Aorta (tissue), 5 donors: ENCODE measurements around the gene TMUB2. TPM values are rescaled to one million over a fixed set of nuclear protein-coding genes. Genes with fewer than 3 reads are reported as not detected.

Experiments
- ATAC-seq: fragments of 200-7000 bp; cut with Tn5 transposase; one replicate; pipeline ENCODE4 v1.9.1; 2022; ENCODE audit warnings: moderate library complexity; ENCODE audit not compliant: low FRiP score
- DNase-seq, 2 donors: peaks; one replicate each; pipeline ENCODE4 v3.0.0-alpha.2; 2020
- H3K27ac ChIP-seq, 2 donors: one replicate each; pipeline ENCODE4 v1.5.1; 2013; ENCODE audit warnings: low read length in 2 of 2, mild to moderate bottlenecking in 2 of 2, moderate library complexity in 2 of 2, control low read depth in 1 of 2, inconsistent platforms in 1 of 2, low read depth in 1 of 2
- H3K27me3 ChIP-seq, 2 donors: one replicate each; pipeline ENCODE4 v1.6.1; 2013; ENCODE audit warnings: control low read depth in 1 of 2, low read length in 1 of 2, mild to moderate bottlenecking in 1 of 2, moderate library complexity in 1 of 2; ENCODE audit not compliant: insufficient read depth in 2 of 2, control insufficient read depth in 1 of 2
- H3K36me3 ChIP-seq, 2 donors: one replicate each; pipeline ENCODE4 v1.6.1; 2013; ENCODE audit warnings: control low read depth in 1 of 2, low read length in 1 of 2, mild to moderate bottlenecking in 1 of 2; ENCODE audit not compliant: insufficient read depth in 2 of 2, control insufficient read depth in 1 of 2
- H3K4me1 ChIP-seq, 2 donors: one replicate each; pipeline ENCODE4 v1.6.1; 2013; ENCODE audit warnings: low read length in 2 of 2, control low read depth in 1 of 2, mild to moderate bottlenecking in 1 of 2, moderate library complexity in 1 of 2; ENCODE audit not compliant: insufficient read depth in 2 of 2, control insufficient read depth in 1 of 2
- H3K4me3 ChIP-seq, 2 donors: one replicate each; pipeline ENCODE4 v1.5.1; 2013; ENCODE audit warnings: low read length in 2 of 2, control low read depth in 1 of 2, mild to moderate bottlenecking in 1 of 2
- H3K9me3 ChIP-seq: one replicate; pipeline ENCODE4 v1.6.1; 2013; ENCODE audit warnings: mild to moderate bottlenecking, low read length; ENCODE audit not compliant: control insufficient read depth
- WGBS, 2 donors: extraction: QIAGEN DNeasy Blood & Tissue Kit; methylation state at CpG; one replicate each; pipeline ENCODE4 v1.1.7; 2013; 5-methylcytosine and 5-hydroxymethylcytosine counted together
- intact Hi-C, 2 donors: fragments of 100-400 bp; cut with DNase I; formaldehyde crosslinking; loops; one replicate each; pipeline versions ENCODE4 v1.14.2 to v1.15.0; 2022
- polyA plus RNA-seq, 2 donors: library from polyadenylated mRNA; stranded (reverse); fragments of 200-250 nt; gene quantifications; one replicate each; pipeline ENCODE4 v1.2.3, GENCODE V29; 2013
- total RNA-seq, 2 donors: library from RNA; stranded (reverse); fragmentation: NEBNext Ultra II Directional; extraction: Animal tissue kit (Norgen Biotek cat#: 25700); gene quantifications; one replicate each; pipeline ENCODE4 v1.2.1, GENCODE V29; 2021
- donor health status: healthy with polysubstance abuse.
- donor health status: Bipolar disorder and iron deficiency.
- donor health status: DM: no; HTN: no; CAD: no.
- donor health status: DM: no; HTN: no; CAD: no.
- donor health status: DM: yes; HTN: yes; CAD: no.

TMUB2 gene
- total and polyA plus RNA-seq, 4 donors: 13.4 to 59.8 (median 32.8) TPM

GRCh38 chr17:44171931-44172455 lies 14.8 kb upstream of the TMUB2 start:
- Histone ChIP-seq H3K4me1 (no peaks in the 10 kb centered on the region), H3K9me3 (no peaks in the 10 kb centered on the region), H3K4me3 (no peak overlapping the region), H3K27me3 (no peaks in the 10 kb centered on the region), H3K36me3 (peaks cover 0 to 3% of the 10 kb centered on the region in 2 donors), H3K27ac (no peak overlapping the region)
- no peak for ATAC-seq
- no peak for DNase-seq
- WGBS, 2 donors: 84 to 88% methylated on average over 17 of the region's 17 CpGs
- intact Hi-C loops: no loop called here

- WGBS, 2 donors: 97 to 98% methylated on average over 2 of the region's 2 CpGs
- no peak overlapping the region for H3K4me3 ChIP-seq
- no peak for DNase-seq
Observed at GRCh38 chr17:44174427-44174826, 12.3 kb upstream of the TMUB2 start.

GRCh38 chr17:44176257-44176656 lies 10.5 kb upstream of the TMUB2 start:
- H3K4me3 ChIP-seq: no peak overlapping the region
- no peak overlapping the region for H3K27ac ChIP-seq
- DNase-seq (no peak), ATAC-seq (no peak)
- peaks cover 0 to 3% of the 10 kb centered on the region in 2 donors for H3K36me3 ChIP-seq
- H3K4me1 ChIP-seq: no peaks in the 10 kb centered on the region
- H3K9me3 ChIP-seq: no peaks in the 10 kb centered on the region
- intact Hi-C loops: no loop called here
- WGBS, 2 donors: 98 to 100% methylated on average over 1 of the region's 1 CpG
- H3K27me3 ChIP-seq: no peaks in the 10 kb centered on the region

More at GRCh38 chr17:44174427-44174826, 12.3 kb upstream of the TMUB2 start:
- Histone ChIP-seq H3K9me3 (no peaks in the 10 kb centered on the region), H3K27me3 (no peaks in the 10 kb centered on the region), H3K27ac (no peak overlapping the region), H3K4me1 (no peaks in the 10 kb centered on the region), H3K36me3 (peaks cover 0 to 3% of the 10 kb centered on the region in 2 donors)
- no peak for ATAC-seq
- intact Hi-C loops: no loop called here

- Histone ChIP-seq H3K27ac (no peak overlapping the region), H3K4me1 (no peaks in the 10 kb centered on the region), H3K9me3 (no peaks in the 10 kb centered on the region), H3K36me3 (peaks cover 0 to 3% of the 10 kb centered on the region in 2 donors), H3K4me3 (no peak overlapping the region), H3K27me3 (no peaks in the 10 kb centered on the region)
- peak; percentile 29 for ATAC-seq
- 92 to 93% methylated on average over 50 to 54 of the region's 54 CpGs for WGBS, 2 donors
- no peak for DNase-seq
- intact Hi-C loops: no loop called here
Observed at GRCh38 chr17:44176671-44177501, 9.9 kb upstream of the TMUB2 start.

GRCh38 chr17:44177640-44178039 lies 9.1 kb upstream of the TMUB2 start:
- no peak overlapping the region for H3K27ac ChIP-seq
- intact Hi-C loops: no loop called here
- H3K9me3 ChIP-seq: no peaks in the 10 kb centered on the region
- no peak overlapping the region for H3K4me3 ChIP-seq
- no peaks in the 10 kb centered on the region for H3K27me3 ChIP-seq
- no peak for ATAC-seq
- peaks cover 0 to 3% of the 10 kb centered on the region in 2 donors for H3K36me3 ChIP-seq
- 89 to 91% methylated on average over 4 of the region's 4 CpGs for WGBS, 2 donors
- DNase-seq: no peak
- no peaks in the 10 kb centered on the region for H3K4me1 ChIP-seq

GRCh38 chr17:44178133-44178532 lies 8.6 kb upstream of the TMUB2 start:
- H3K36me3 ChIP-seq: peaks cover 0 to 3% of the 10 kb centered on the region in 2 donors
- WGBS, 2 donors: 82 to 87% methylated on average over 14 of the region's 14 CpGs
- no peak for ATAC-seq

GRCh38 chr17:44183024-44183423 lies 3.7 kb upstream of the TMUB2 start:
- no peak overlapping the region for H3K4me3 ChIP-seq
- no peaks in the 10 kb centered on the region for H3K4me1 ChIP-seq
- no peak for DNase-seq
- H3K36me3 ChIP-seq: no peaks in the 10 kb centered on the region
- no peak overlapping the region for H3K27ac ChIP-seq
- intact Hi-C loops: no loop called here
- no peak for ATAC-seq
- no peaks in the 10 kb centered on the region for H3K27me3 ChIP-seq
- H3K9me3 ChIP-seq: no peaks in the 10 kb centered on the region
- WGBS, 2 donors: 52 to 68% methylated on average over 2 of the region's 2 CpGs

More at GRCh38 chr17:44178133-44178532, 8.6 kb upstream of the TMUB2 start:
- H3K27me3 ChIP-seq: no peaks in the 10 kb centered on the region
- intact Hi-C loops: no loop called here
- H3K9me3 ChIP-seq: no peaks in the 10 kb centered on the region
- DNase-seq: no peak
- H3K4me3 ChIP-seq: no peak overlapping the region
- no peak overlapping the region for H3K27ac ChIP-seq
- no peaks in the 10 kb centered on the region for H3K4me1 ChIP-seq

GRCh38 chr17:44184212-44184810 lies 2.5 kb upstream of the TMUB2 start:
- Histone ChIP-seq H3K9me3 (no peaks in the 10 kb centered on the region), H3K4me3 (no peak overlapping the region), H3K4me1 (no peaks in the 10 kb centered on the region), H3K36me3 (no peaks in the 10 kb centered on the region), H3K27ac (no peak overlapping the region), H3K27me3 (no peaks in the 10 kb centered on the region)
- 88 to 89% methylated on average over 8 of the region's 8 CpGs for WGBS, 2 donors
- no peak for ATAC-seq
- intact Hi-C loops: no loop called here
- DNase-seq: no peak
